Nephron progenitor cell (in vitro differentiated cells): ENCODE data around the gene TXLNG.

Experiments used
- DNase-seq: peaks from one replicate; pipeline ENCODE4 v3.0.0; 2021
- H3K27ac Mint-ChIP-seq: 2 replicates; pipeline ENCODE4 v1.8.0; 2021; ENCODE audit warnings: mild to moderate bottlenecking, moderate library complexity, mixed read lengths
- H3K27me3 Mint-ChIP-seq: 2 replicates; pipeline ENCODE4 v1.8.0; 2021; ENCODE audit warnings: mild to moderate bottlenecking, low read depth, mixed read lengths; ENCODE audit not compliant: poor library complexity
- H3K36me3 Mint-ChIP-seq: 2 replicates; pipeline ENCODE4 v1.8.0; 2021; ENCODE audit warnings: low read depth, mixed read lengths
- H3K4me1 Mint-ChIP-seq: 2 replicates; pipeline ENCODE4 v1.8.0; 2021; ENCODE audit warnings: mixed read lengths
- H3K4me3 Mint-ChIP-seq: 2 replicates; pipeline ENCODE4 v1.8.0; 2021; ENCODE audit warnings: mild to moderate bottlenecking, moderate library complexity, mixed read lengths
- H3K9me3 Mint-ChIP-seq: 2 replicates; pipeline ENCODE4 v1.8.0; 2021; ENCODE audit warnings: mild to moderate bottlenecking, moderate library complexity, mixed read lengths
- TF ChIP-seq, protein P1 (sequence below): fragments of 200-600 bp; sonication (generic); IDR thresholded peaks from 2 replicates; pipeline ENCODE4 v1.5.0; 2021; ENCODE audit warnings: antibody characterized with exemption

The TXLNG gene

DNA sequence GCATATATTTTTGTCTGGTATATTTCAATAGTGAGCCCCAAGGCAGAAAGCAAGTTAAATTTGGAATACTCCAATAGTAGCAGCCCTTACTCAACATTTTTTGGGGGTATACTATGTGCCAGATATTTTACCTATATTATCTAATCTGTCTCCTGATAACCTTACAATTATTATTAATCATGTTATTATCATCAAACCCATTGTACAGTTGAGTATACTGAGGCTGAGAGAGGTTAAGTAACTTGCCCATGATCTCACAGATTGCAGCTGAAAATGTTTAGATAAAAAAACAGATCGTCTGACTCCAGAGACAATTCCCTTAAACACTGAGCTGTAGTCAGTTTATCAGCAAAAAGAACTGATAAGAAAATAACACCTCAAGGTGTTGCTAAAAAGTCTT, 90.4 kb downstream of the TXLNG start:
- Mint-ChIP-seq H3K9me3 (no peaks in the 10 kb centered on the region), H3K4me1 (peaks cover 21% of the 10 kb centered on the region), H3K36me3 (no peaks in the 10 kb centered on the region), H3K27me3 (peaks cover 34% of the 10 kb centered on the region), H3K4me3 (no peak overlapping the region), H3K27ac (no peak overlapping the region)
- TF ChIP-seq, protein P1, sequence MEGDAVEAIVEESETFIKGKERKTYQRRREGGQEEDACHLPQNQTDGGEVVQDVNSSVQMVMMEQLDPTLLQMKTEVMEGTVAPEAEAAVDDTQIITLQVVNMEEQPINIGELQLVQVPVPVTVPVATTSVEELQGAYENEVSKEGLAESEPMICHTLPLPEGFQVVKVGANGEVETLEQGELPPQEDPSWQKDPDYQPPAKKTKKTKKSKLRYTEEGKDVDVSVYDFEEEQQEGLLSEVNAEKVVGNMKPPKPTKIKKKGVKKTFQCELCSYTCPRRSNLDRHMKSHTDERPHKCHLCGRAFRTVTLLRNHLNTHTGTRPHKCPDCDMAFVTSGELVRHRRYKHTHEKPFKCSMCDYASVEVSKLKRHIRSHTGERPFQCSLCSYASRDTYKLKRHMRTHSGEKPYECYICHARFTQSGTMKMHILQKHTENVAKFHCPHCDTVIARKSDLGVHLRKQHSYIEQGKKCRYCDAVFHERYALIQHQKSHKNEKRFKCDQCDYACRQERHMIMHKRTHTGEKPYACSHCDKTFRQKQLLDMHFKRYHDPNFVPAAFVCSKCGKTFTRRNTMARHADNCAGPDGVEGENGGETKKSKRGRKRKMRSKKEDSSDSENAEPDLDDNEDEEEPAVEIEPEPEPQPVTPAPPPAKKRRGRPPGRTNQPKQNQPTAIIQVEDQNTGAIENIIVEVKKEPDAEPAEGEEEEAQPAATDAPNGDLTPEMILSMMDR, result no peak
- DNase-seq, result no peak

DNA sequence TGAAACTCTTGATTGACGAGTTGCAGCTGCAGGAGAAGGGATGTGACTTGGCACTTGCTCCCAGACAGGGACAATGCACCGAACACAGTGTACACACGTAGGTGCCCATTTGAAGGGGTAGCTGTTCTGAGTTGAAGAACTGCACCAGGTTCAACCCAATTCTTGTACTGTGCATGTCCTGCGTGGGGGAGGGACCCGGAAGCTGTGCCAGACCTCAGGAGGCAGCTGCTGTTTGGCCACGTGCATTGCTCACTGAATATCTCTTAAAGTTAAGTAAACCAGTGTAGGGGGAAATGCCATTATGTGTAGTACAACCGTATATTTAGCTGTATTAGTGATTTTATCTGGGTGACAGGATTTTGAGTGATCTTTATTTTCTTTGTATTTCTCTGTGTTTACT, 95.9 kb downstream of the TXLNG start:
- Mint-ChIP-seq H3K36me3 (no peaks in the 10 kb centered on the region), H3K4me1 (peaks cover 11% of the 10 kb centered on the region), H3K4me3 (peak overlapping the region; percentile 89), H3K27ac (no peak overlapping the region), H3K9me3 (no peaks in the 10 kb centered on the region), H3K27me3 (peaks cover 37% of the 10 kb centered on the region)
- TF ChIP-seq, protein P1, result no peak
- peak; percentile 8 for DNase-seq

DNA sequence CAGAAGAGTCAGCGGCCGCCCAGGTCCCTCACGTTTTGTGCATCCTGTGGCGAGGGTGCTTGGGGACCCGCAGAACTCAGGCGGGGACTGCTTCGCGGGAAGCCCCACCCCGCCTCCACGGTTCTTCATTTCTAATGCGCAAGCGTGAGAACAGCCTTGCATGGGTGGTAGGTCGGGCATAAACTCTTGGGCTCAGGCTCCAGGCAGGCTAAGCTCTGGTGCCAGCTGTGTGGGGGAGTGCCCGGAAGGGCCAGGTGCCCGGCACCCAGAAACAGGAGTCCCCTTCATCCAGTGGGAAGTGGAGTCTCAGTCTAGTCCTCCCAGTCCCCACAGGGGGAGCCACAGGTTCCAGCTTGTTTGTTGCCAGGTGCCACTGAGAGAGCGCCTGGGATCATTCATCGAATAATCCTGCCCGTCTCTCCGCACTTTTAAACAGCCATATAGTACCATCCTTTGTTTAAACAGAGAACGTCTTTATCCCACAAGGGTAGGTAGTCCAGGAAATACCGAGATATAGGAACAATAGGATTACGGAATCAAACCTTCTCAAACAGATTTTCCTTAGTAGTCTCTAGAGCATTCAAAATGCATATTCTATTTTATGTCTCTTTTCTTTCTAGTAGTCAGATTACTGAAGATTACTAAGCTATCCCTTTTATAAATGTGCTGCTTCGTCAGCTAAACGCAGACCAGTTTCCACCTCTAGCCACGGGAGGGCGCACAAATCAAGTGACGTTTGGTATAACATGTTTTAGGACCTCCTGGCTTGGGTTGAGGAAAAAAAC, 96.6 kb downstream of the TXLNG start:
- Mint-ChIP-seq H3K4me1 (peaks cover 11% of the 10 kb centered on the region), H3K9me3 (no peaks in the 10 kb centered on the region), H3K36me3 (no peaks in the 10 kb centered on the region), H3K4me3 (peak overlapping the region; percentile 89), H3K27me3 (peaks cover 37% of the 10 kb centered on the region), H3K27ac (peak overlapping the region; percentile 51)
- peak; percentile 81 for DNase-seq
- TF ChIP-seq, protein P1, result peak; percentile 79

DNA sequence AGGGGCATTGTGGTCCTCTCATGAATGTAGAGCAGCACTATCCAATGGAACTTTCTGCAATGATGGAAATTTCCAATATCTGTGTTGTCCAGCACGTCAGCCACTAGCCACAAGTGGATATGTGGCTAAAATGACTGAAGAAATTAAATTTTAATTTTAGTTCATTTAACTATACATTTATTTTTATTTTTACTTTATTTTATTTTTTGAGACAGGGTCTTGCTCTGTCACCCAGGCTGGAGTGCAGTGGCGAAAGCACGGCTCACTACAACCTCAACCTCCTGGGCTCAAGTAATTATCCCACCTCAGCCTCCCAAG, 97.2 kb downstream of the TXLNG start:
- H3K4me3 Mint-ChIP-seq, result peak overlapping the region; percentile 89
- H3K27ac Mint-ChIP-seq, result no peak overlapping the region
- peaks cover 32% of the 10 kb centered on the region for H3K27me3 Mint-ChIP-seq
- DNase-seq, result no peak
- TF ChIP-seq, protein P1, result no peak
- peaks cover 15% of the 10 kb centered on the region for H3K4me1 Mint-ChIP-seq
- no peaks in the 10 kb centered on the region for H3K9me3 Mint-ChIP-seq
- no peaks in the 10 kb centered on the region for H3K36me3 Mint-ChIP-seq

- Mint-ChIP-seq H3K4me1 (peaks cover 22% of the 10 kb centered on the region), H3K4me3 (no peak overlapping the region), H3K27me3 (peaks cover 10% of the 10 kb centered on the region), H3K9me3 (no peaks in the 10 kb centered on the region), H3K27ac (no peak overlapping the region), H3K36me3 (no peaks in the 10 kb centered on the region)
- no peak for DNase-seq
- TF ChIP-seq, protein P1, result no peak
Measured at GRCh38 chrX:16885628-16886027, 99.4 kb downstream of the TXLNG start.
